ENCODE data around the gene PCDHGA12. TPM values are rescaled to one million over a fixed set of nuclear protein-coding genes. Genes with fewer than 3 reads are reported as not detected.

PCDHGA12 gene
- total RNA-seq, 2 experiments from 2014 or later: not detected

DNA sequence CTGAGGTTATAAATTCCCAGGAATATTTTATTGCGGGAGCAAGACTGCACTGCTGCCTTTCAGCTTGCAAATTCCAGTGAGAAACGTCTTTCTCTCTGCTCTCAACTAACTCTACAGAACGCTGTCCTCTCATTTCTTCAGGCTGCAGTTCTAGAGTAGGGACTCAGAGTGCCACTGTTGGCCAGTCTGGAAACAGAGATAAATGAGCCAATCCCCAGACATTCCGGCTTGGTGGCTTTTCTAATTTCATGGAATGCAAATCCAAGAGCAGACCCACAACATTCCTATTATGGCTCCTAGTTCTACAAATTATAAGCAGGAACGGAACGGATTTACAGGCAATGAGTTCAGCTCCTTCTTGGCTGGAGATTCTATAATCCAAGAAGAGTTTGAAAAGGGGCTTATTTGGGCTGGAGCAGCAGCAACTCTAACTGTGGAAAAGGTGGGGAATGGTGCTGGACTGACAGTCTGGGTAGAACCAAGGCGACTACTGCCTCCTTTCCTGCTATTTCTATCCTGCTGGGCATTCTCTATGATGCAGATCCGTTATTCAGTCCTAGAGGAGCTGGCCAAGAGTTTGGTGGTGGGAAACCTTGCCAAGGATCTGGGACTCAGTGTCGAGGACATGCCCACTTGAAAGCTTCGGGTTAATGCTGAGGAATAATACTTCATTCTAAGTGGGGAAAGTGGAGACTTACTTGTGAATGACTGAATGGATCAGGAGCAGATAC lies 9.3 kb downstream of the PCDHGA12 start:
- intact Hi-C loops (cut with micrococcal nuclease): no loop called here
- H3K9me3 Mint-ChIP-seq: peaks cover 2% of the 10 kb centered on the region
- TF ChIP-seq, protein P1, sequence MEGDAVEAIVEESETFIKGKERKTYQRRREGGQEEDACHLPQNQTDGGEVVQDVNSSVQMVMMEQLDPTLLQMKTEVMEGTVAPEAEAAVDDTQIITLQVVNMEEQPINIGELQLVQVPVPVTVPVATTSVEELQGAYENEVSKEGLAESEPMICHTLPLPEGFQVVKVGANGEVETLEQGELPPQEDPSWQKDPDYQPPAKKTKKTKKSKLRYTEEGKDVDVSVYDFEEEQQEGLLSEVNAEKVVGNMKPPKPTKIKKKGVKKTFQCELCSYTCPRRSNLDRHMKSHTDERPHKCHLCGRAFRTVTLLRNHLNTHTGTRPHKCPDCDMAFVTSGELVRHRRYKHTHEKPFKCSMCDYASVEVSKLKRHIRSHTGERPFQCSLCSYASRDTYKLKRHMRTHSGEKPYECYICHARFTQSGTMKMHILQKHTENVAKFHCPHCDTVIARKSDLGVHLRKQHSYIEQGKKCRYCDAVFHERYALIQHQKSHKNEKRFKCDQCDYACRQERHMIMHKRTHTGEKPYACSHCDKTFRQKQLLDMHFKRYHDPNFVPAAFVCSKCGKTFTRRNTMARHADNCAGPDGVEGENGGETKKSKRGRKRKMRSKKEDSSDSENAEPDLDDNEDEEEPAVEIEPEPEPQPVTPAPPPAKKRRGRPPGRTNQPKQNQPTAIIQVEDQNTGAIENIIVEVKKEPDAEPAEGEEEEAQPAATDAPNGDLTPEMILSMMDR (IDR thresholded peaks at IDR 0.05): no peak
- CTCF ChIA-PET: interaction anchor here (1.2 to 1.9 kb wide), 3 partner anchors 9 to 124 kb away, joined by 3 to 7 read pairs (median 4); partner anchors contain the start of genes PCDHGA11 and PCDHGA12
- peaks cover 12% of the 10 kb centered on the region for H3K27me3 Mint-ChIP-seq
- H3K36me3 Mint-ChIP-seq (ENCODE audit: low read depth): no peaks in the 10 kb centered on the region
- no peak overlapping the region for H3K27ac Mint-ChIP-seq
- no peaks in the 10 kb centered on the region for H3K4me1 Mint-ChIP-seq (ENCODE audit: low read depth)
- no peak overlapping the region for H3K4me3 Mint-ChIP-seq
- POLR2A ChIA-PET: no interaction called here
- ATAC-seq (no peak), DNase-seq (no peak)

DNA sequence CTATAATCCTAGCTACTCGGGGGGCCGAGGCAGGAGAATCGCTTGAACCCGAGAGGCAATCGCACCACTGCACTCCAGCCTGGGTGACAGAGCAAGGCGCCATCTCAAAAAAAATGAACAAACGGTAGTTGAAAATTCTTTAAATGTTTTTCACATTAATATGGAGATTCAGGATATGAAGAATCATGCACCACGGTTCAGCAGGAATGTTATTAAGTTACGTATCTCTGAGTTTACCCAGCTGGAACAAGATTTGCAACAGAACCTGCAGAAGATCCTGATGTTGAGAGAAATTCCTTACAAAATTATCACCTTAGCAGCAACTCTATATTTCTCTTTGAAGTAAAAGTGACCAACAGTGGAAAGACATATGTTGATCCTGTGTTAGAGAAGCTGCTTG lies 10.0 kb downstream of the PCDHGA12 start:
- POLR2A ChIA-PET: no interaction called here
- intact Hi-C loops (cut with micrococcal nuclease): no loop called here
- ATAC-seq (no peak), DNase-seq (no peak)
- Mint-ChIP-seq H3K4me3 (no peak overlapping the region), H3K4me1 (ENCODE audit: low read depth) (no peaks in the 10 kb centered on the region), H3K9me3 (peaks cover 2% of the 10 kb centered on the region), H3K27me3 (peaks cover 12% of the 10 kb centered on the region), H3K27ac (no peak overlapping the region), H3K36me3 (ENCODE audit: low read depth) (no peaks in the 10 kb centered on the region)
- CTCF ChIA-PET: interaction anchor here (1.2 to 1.9 kb wide), 3 partner anchors 10 to 124 kb away, joined by 3 to 7 read pairs (median 4); partner anchors contain the start of genes PCDHGA11 and PCDHGA12
- TF ChIP-seq, protein P1 (IDR thresholded peaks at IDR 0.05): no peak

DNA sequence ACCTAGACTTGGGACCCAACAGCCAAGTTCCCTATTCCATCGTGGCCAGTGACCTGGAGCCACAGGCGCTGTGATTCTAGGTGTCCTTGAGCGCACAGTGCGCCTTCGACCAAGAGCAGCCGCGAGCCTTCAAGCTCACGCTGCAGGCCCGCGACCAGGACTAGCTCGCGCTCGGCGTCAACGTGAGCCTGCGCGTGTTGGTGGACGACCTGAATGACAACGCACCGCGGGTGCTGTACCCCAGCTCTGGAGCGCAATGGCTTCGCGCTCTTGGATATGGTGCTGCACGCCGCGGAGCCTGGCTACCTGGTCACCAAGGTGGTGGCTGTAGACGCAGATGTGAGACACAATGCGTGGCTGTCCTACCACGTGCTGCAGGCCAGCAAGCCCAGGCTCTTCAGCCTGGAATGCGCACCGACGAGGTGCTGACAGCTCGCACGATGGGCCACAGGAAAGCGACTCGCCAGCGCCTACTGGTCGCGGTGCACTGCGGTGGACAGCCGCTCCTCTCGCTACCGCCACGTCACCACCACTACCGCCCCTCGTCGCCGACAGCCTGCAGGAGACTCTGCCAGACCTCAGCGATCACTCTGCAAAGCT lies 11.4 kb downstream of the PCDHGA12 start:
- ChIA-PET POLR2A (no interaction called here), CTCF (interaction anchor here (0.6 to 1.3 kb wide), 2 partner anchors 12 kb away, joined by 3 to 4 read pairs; partner anchors contain the start of gene PCDHGA12)
- no peak for DNase-seq
- TF ChIP-seq, protein P1 (IDR thresholded peaks at IDR 0.05): no peak
- Mint-ChIP-seq H3K27me3 (peaks cover 16% of the 10 kb centered on the region), H3K36me3 (ENCODE audit: low read depth) (no peaks in the 10 kb centered on the region), H3K27ac (no peak overlapping the region), H3K9me3 (peaks cover 2% of the 10 kb centered on the region), H3K4me3 (no peak overlapping the region), H3K4me1 (ENCODE audit: low read depth) (no peaks in the 10 kb centered on the region)
- intact Hi-C loops (cut with micrococcal nuclease): no loop called here
- no peak for ATAC-seq

DNA sequence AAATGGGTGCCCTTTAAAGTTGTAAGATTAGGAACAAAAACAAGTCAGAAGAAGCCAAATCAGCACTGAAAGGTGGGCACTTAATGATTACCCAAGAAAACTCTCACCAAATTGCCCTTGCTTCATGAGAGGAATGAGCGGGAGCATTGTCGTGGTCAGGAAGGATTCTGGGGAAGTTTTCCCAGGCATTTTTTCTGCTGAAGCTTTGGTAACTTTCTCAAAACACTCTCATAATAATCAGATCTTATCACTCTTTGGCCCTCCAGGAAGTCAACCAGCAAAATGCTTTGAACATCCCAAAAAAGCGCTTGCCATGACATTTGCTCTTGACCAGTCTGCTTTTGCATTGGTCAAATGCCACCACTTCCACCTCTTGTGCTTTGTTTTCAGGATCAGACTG lies 35.0 kb downstream of the PCDHGA12 start:
- Mint-ChIP-seq H3K27ac (no peak overlapping the region), H3K4me3 (no peak overlapping the region), H3K4me1 (ENCODE audit: low read depth) (no peaks in the 10 kb centered on the region), H3K9me3 (peaks cover 3% of the 10 kb centered on the region), H3K36me3 (ENCODE audit: low read depth) (no peaks in the 10 kb centered on the region), H3K27me3 (peaks cover 17% of the 10 kb centered on the region)
- intact Hi-C loops (cut with micrococcal nuclease): no loop called here
- ATAC-seq (no peak), DNase-seq (no peak)
- CTCF ChIA-PET: interaction anchor here (0.9 to 1.4 kb wide), 2 partner anchors 35 to 46 kb away, joined by 3 to 4 read pairs; partner anchors contain the start of gene PCDHGA12
- TF ChIP-seq, protein P1 (IDR thresholded peaks at IDR 0.05): no peak
- POLR2A ChIA-PET: no interaction called here
